ENCODE results near the gene NELFB.
A peak's percentile ranks its signal among the peaks of the same experiment; 100 is the strongest.
"Not testable (repeated sequence)": the region's sequence is repeated elsewhere in the genome, so short reads cannot be mapped to it uniquely, and the experiment has no call there.

NELFB gene

DNA sequence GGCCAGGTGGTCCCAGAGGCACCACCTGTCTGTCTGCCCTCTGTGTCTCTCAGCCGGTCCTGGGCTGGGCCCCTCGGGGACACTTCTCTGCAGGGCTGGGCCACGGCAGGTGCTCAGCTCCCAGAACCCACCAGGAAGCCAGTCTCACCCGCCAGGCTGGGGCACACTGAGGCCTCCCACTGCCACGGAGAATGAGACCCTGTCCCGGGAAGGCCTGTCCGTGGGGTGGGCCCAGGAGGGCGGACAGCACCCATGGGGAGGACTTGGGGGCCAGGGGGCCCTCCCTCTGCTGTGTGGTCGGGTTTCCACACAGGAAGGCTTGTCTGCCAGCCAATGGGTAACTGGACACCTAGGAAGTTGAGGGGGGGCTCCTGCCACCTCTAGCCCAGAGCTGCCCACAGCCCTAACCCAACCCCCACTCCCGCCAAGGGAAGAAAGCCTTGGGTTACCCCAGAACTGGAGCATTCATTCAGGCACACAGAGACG, 18.1 kb upstream of the NELFB start:
- no peak overlapping the region for H3K4me3 ChIP-seq (ENCODE audit: low read depth, low read length)
- peak; percentile 61 for DNase-seq (ENCODE audit: low read depth)
- TF ChIP-seq, protein P1, sequence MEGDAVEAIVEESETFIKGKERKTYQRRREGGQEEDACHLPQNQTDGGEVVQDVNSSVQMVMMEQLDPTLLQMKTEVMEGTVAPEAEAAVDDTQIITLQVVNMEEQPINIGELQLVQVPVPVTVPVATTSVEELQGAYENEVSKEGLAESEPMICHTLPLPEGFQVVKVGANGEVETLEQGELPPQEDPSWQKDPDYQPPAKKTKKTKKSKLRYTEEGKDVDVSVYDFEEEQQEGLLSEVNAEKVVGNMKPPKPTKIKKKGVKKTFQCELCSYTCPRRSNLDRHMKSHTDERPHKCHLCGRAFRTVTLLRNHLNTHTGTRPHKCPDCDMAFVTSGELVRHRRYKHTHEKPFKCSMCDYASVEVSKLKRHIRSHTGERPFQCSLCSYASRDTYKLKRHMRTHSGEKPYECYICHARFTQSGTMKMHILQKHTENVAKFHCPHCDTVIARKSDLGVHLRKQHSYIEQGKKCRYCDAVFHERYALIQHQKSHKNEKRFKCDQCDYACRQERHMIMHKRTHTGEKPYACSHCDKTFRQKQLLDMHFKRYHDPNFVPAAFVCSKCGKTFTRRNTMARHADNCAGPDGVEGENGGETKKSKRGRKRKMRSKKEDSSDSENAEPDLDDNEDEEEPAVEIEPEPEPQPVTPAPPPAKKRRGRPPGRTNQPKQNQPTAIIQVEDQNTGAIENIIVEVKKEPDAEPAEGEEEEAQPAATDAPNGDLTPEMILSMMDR (IDR thresholded peaks at IDR 0.05; ENCODE audit: low read depth, low read length): no peak
- 0 out of 2 replicates have a peak, but pooled peaks have one; percentile 41 for TF ChIP-seq MYC (IDR thresholded peaks at IDR 0.05; ENCODE audit: low read depth, low read length)
- peak; percentile 29; the same call in 1 of the 2 replicates for TF ChIP-seq MAX (IDR thresholded peaks at IDR 0.05; ENCODE audit: low read depth, low read length)

- peak; percentile 42 for DNase-seq (ENCODE audit: low read depth)
- TF ChIP-seq MAX (IDR thresholded peaks at IDR 0.05; ENCODE audit: low read depth, low read length) (no peak), POLR2A (IDR thresholded peaks at IDR 0.05; ENCODE audit: extremely low read depth, insufficient read length) (no peak), MYC (IDR thresholded peaks at IDR 0.05; ENCODE audit: low read depth, low read length) (no peak)
- TF ChIP-seq, protein P1 (IDR thresholded peaks at IDR 0.05; ENCODE audit: low read depth, low read length): no peak
- H3K4me3 ChIP-seq (ENCODE audit: low read depth, low read length): no peak overlapping the region
Observed at GRCh38 chr9:137237759-137238726, 17.1 kb upstream of the NELFB start.

GRCh38 chr9:137239541-137240200, 15.5 kb upstream of the NELFB start:
- DNase-seq (ENCODE audit: low read depth): not testable (repeated sequence)
- H3K4me3 ChIP-seq (ENCODE audit: low read depth, low read length): peak overlapping the region; percentile 81

- H3K4me3 ChIP-seq (ENCODE audit: low read depth, low read length): peak overlapping the region; percentile 81
- TF ChIP-seq MAX (IDR thresholded peaks at IDR 0.05; ENCODE audit: low read depth, low read length) (peak; percentile 85), POLR2A (IDR thresholded peaks at IDR 0.05; ENCODE audit: extremely low read depth, insufficient read length) (no peak), MYC (IDR thresholded peaks at IDR 0.05; ENCODE audit: low read depth, low read length) (peak; percentile 86; the same call in 1 of the 2 replicates)
- TF ChIP-seq, protein P1 (IDR thresholded peaks at IDR 0.05; ENCODE audit: low read depth, low read length): no peak
- peak; percentile 83 for DNase-seq (ENCODE audit: low read depth)
Observed at GRCh38 chr9:137240318-137240840, 14.7 kb upstream of the NELFB start.

- TF ChIP-seq MYC (IDR thresholded peaks at IDR 0.05; ENCODE audit: low read depth, low read length): peak; percentile 65
- TF ChIP-seq POLR2A (IDR thresholded peaks at IDR 0.05; ENCODE audit: extremely low read depth, insufficient read length): peak; percentile 99
- peak; percentile 39; the same call in 1 of the 2 replicates for TF ChIP-seq MAX (IDR thresholded peaks at IDR 0.05; ENCODE audit: low read depth, low read length)
- TF ChIP-seq, protein P1 (IDR thresholded peaks at IDR 0.05; ENCODE audit: low read depth, low read length): no peak
- peak within 1 kb of the TSS; percentile 83 for H3K4me3 ChIP-seq (ENCODE audit: low read depth, low read length)
- peak; percentile 100 for DNase-seq (ENCODE audit: low read depth)
Observed at GRCh38 chr9:137240841-137241489, 14.2 kb upstream of the NELFB start, which contains the start of gene TUBB4B. TSS of gene TUBB4B (plus strand) at chr9:137241287. CDS start at chr9:137241361, 74 bp downstream.
